SK-N-SH treated with all-trans-retinoic acid at 6 μM for 48 hours (cell line): ENCODE data around the gene PRRC2B.

ENCODE experiments used
- ATAC-seq: fragments of 200-7000 bp; cut with Tn5 transposase; 3 replicates; pipeline ENCODE4 v1.9.1; 2020; ENCODE audit warnings: mild to moderate bottlenecking, moderate library complexity
- ARNTL ChIP-seq: fragments of 450-650 bp; formaldehyde crosslinking; IDR thresholded peaks from 2 replicates; pipeline ENCODE4 v1.5.0; 2020; ENCODE audit warnings: low read depth, mild to moderate bottlenecking, moderate library complexity, borderline replicate concordance
- BACH2 ChIP-seq: fragments of 250-450 bp; sonication (Bioruptor Pico); IDR thresholded peaks from 2 replicates; pipeline ENCODE4 v1.9.0; 2021; ENCODE audit warnings: mild to moderate bottlenecking, borderline replicate concordance
- CREB5 ChIP-seq: fragments of 250-450 bp; sonication (Bioruptor Pico); IDR thresholded peaks from 2 replicates; pipeline ENCODE4 v1.5.1; 2020; ENCODE audit warnings: low read depth, mild to moderate bottlenecking, moderate library complexity
- CSDC2 ChIP-seq: fragments of 250-450 bp; sonication (Bioruptor Pico); IDR thresholded peaks from 2 replicates; pipeline ENCODE4 v1.5.0; 2020; ENCODE audit warnings: mild to moderate bottlenecking, moderate library complexity
- CSRNP3 ChIP-seq: fragments of 250-450 bp; sonication (Bioruptor Pico); IDR thresholded peaks from 2 replicates; pipeline ENCODE4 v1.5.1; 2021; ENCODE audit warnings: mild to moderate bottlenecking, moderate library complexity
- ESRRG ChIP-seq: fragments of 250-450 bp; sonication (Bioruptor Pico); IDR thresholded peaks from 2 replicates; pipeline ENCODE4 v1.6.1; 2021; ENCODE audit warnings: mild to moderate bottlenecking
- GLIS3 ChIP-seq: fragments of 250-450 bp; sonication (Bioruptor Pico); IDR thresholded peaks from 2 replicates; pipeline ENCODE4 v1.5.0; 2020; ENCODE audit warnings: mild to moderate bottlenecking, moderate library complexity
- ISL1 ChIP-seq: fragments of 250-450 bp; sonication (Bioruptor Pico); IDR thresholded peaks from 2 replicates; pipeline ENCODE4 v2.1.2; 2022; ENCODE audit warnings: mild to moderate bottlenecking, moderate library complexity
- OSR1 ChIP-seq: fragments of 250-450 bp; sonication (Bioruptor Pico); IDR thresholded peaks from 2 replicates; pipeline ENCODE4 v1.8.0; 2022; ENCODE audit warnings: moderate library complexity, mild to moderate bottlenecking, inconsistent platforms
- PATZ1 ChIP-seq: fragments of 250-450 bp; sonication (Bioruptor Pico); IDR thresholded peaks from 2 replicates; pipeline ENCODE4 v1.8.0; 2020; ENCODE audit warnings: mild to moderate bottlenecking, moderate library complexity, borderline replicate concordance
- POU6F1 ChIP-seq: fragments of 250-450 bp; sonication (Bioruptor Pico); IDR thresholded peaks from 2 replicates; pipeline ENCODE4 v1.8.0; 2021; ENCODE audit warnings: low read depth, mild to moderate bottlenecking, moderate library complexity, borderline replicate concordance
- PPARA ChIP-seq: fragments of 250-450 bp; sonication (Bioruptor Pico); IDR thresholded peaks from 2 replicates; pipeline ENCODE4 v1.5.0; 2020; ENCODE audit warnings: mild to moderate bottlenecking, borderline replicate concordance
- RARB ChIP-seq: fragments of 250-450 bp; sonication (Bioruptor Pico); IDR thresholded peaks from 2 replicates; pipeline ENCODE4 v1.8.0; 2021; ENCODE audit warnings: mild to moderate bottlenecking, moderate library complexity
- TCF4 ChIP-seq: fragments of 250-450 bp; sonication (Bioruptor Pico); IDR thresholded peaks from 2 replicates; pipeline ENCODE4 v1.8.0; 2021; ENCODE audit warnings: mild to moderate bottlenecking, moderate library complexity, borderline replicate concordance
- TOX ChIP-seq: fragments of 250-450 bp; sonication (Bioruptor Pico); IDR thresholded peaks from 2 replicates; pipeline ENCODE4 v1.8.0; 2021; ENCODE audit warnings: mild to moderate bottlenecking, moderate library complexity, borderline replicate concordance
- TSHZ2 ChIP-seq: fragments of 250-450 bp; sonication (Bioruptor Pico); IDR thresholded peaks from 2 replicates; pipeline ENCODE4 v1.5.0; 2020; ENCODE audit warnings: mild to moderate bottlenecking, moderate library complexity
- ZC3H10 ChIP-seq: fragments of 250-450 bp; sonication (Bioruptor Pico); IDR thresholded peaks from 2 replicates; pipeline ENCODE4 v1.5.1; 2021; ENCODE audit warnings: mild to moderate bottlenecking, moderate library complexity
- ZFP3 ChIP-seq: fragments of 250-450 bp; sonication (Bioruptor Pico); IDR thresholded peaks from 2 replicates; pipeline ENCODE4 v1.5.0; 2020; ENCODE audit warnings: mild to moderate bottlenecking, moderate library complexity
- ZNF565 ChIP-seq: fragments of 450-650 bp; formaldehyde crosslinking; conservative IDR thresholded peaks from 2 replicates; pipeline ENCODE4 v1.5.0; 2020; ENCODE audit warnings: low read depth, mild to moderate bottlenecking, moderate library complexity
- ZNF70 ChIP-seq: fragments of 450-650 bp; formaldehyde crosslinking; IDR thresholded peaks from 2 replicates; pipeline ENCODE4 v1.5.0; 2020; ENCODE audit warnings: mild to moderate bottlenecking, moderate library complexity
- ZNF8 ChIP-seq: fragments of 450-650 bp; formaldehyde crosslinking; IDR thresholded peaks from 2 replicates; pipeline ENCODE4 v1.5.0; 2020; ENCODE audit warnings: mild to moderate bottlenecking, moderate library complexity

The PRRC2B gene

GRCh38 chr9:131521203-131521602 lies 127.3 kb downstream of the PRRC2B start:
- ATAC-seq, result no peak

GRCh38 chr9:131521822-131522221 lies 127.9 kb downstream of the PRRC2B start:
- TF ChIP-seq TOX, result no peak
- TF ChIP-seq OSR1 (CRISPR knock-in tag), result no peak
- ATAC-seq, result no peak

More at GRCh38 chr9:131521203-131521602, 127.3 kb downstream of the PRRC2B start:
- TF ChIP-seq CSDC2 (no peak), TCF4 (CRISPR knock-in tag) (no peak), ZNF70 (CRISPR knock-in tag) (no peak), ZNF8 (CRISPR knock-in tag) (no peak), ESRRG (CRISPR knock-in tag) (no peak)

- peak; percentile 11; the same call in 2 of the 3 replicates for ATAC-seq
- no peak for TF ChIP-seq ZC3H10 (CRISPR knock-in tag)
- TF ChIP-seq ESRRG (CRISPR knock-in tag), result no peak
- TF ChIP-seq, all 23 proteins: peak for 0
These were observed 128.6 kb downstream of the PRRC2B start for GRCh38 chr9:131522257-131523085.

GRCh38 chr9:131523086-131523388 lies 129.2 kb downstream of the PRRC2B start:
- TF ChIP-seq TCF4 (CRISPR knock-in tag), result no peak
- TF ChIP-seq CREB5 (CRISPR knock-in tag), result no peak
- TF ChIP-seq ZNF70 (CRISPR knock-in tag), result no peak
- TF ChIP-seq CSDC2, result no peak
- no peak for TF ChIP-seq TOX
- TF ChIP-seq CSRNP3 (CRISPR knock-in tag), result no peak
- TF ChIP-seq BACH2 (CRISPR knock-in tag), result no peak
- no peak for TF ChIP-seq GLIS3 (CRISPR knock-in tag)
- TF ChIP-seq ARNTL (CRISPR knock-in tag), result no peak
- no peak for TF ChIP-seq TSHZ2 (CRISPR knock-in tag)
- no peak for TF ChIP-seq PPARA (CRISPR knock-in tag)
- no peak for TF ChIP-seq PATZ1 (CRISPR knock-in tag)
- no peak for TF ChIP-seq ESRRG (CRISPR knock-in tag)
- no peak for TF ChIP-seq ISL1 (CRISPR knock-in tag)
- no peak for TF ChIP-seq RARB (CRISPR knock-in tag)
- TF ChIP-seq ZFP3 (CRISPR knock-in tag), result no peak
- no peak for TF ChIP-seq ZNF565 (CRISPR knock-in tag)
- TF ChIP-seq POU6F1, result no peak
- TF ChIP-seq, all 23 proteins: peak for 0
- no peak for ATAC-seq
